Esophagus muscularis mucosa (tissue), 4 donors: Measurements from ENCODE around the gene ARID4B. TPM values are rescaled to one million over a fixed set of nuclear protein-coding genes. Genes with fewer than 3 reads are reported as not detected.

Experiments
- DNase-seq: peaks from one replicate; pipeline ENCODE4 v3.0.0-alpha.2; 2017; ENCODE audit errors: extremely low spot score
- H3K27ac ChIP-seq, 4 donors: fragments of 200-600 bp; sonication (generic); replicated peaks in 1 of 4; 1 replicate in 3 of 4; 2 replicates in 1 of 4; pipeline ENCODE4 v1.5.1; 2016 to 2019; ENCODE audit warnings: mild to moderate bottlenecking in 1 of 4
- H3K27me3 ChIP-seq, 4 donors: fragments of 200-600 bp; sonication (generic); one replicate each; pipeline versions ENCODE4 v1.5.1 to v1.6.0; 2016 to 2019
- H3K36me3 ChIP-seq, 4 donors: fragments of 200-600 bp; sonication (generic); one replicate each; pipeline ENCODE4 v1.5.1; 2016 to 2019
- H3K4me1 ChIP-seq, 4 donors: fragments of 200-600 bp; sonication (generic); one replicate each; pipeline ENCODE4 v1.5.1; 2016 to 2019
- H3K4me3 ChIP-seq, 4 donors: fragments of 200-600 bp; sonication (generic); 1 replicate in 2 of 4; 2 replicates in 2 of 4; pipeline ENCODE4 v1.5.1; 2016 to 2019; ENCODE audit warnings: mild to moderate bottlenecking in 4 of 4, moderate library complexity in 1 of 4
- H3K9me3 ChIP-seq, 4 donors: fragments of 200-600 bp; sonication (generic); 1 replicate in 3 of 4; 2 replicates in 1 of 4; pipeline ENCODE4 v1.5.1; 2016 to 2019
- EP300 ChIP-seq: sonication (generic); formaldehyde crosslinking; IDR thresholded peaks from one replicate; pipeline ENCODE4 v1.6.1; 2017; ENCODE audit warnings: antibody characterized with exemption
- POLR2A ChIP-seq: fragments of 450-650 bp; IDR thresholded peaks from one replicate; pipeline ENCODE4 v1.6.1; 2017; ENCODE audit warnings: antibody characterized with exemption, moderate library complexity, mild to moderate bottlenecking, low read depth
- POLR2AphosphoS5 ChIP-seq, 2 donors: sonication (generic); formaldehyde crosslinking; IDR thresholded peaks; one replicate each; pipeline ENCODE4 v1.6.1; 2017; ENCODE audit warnings: antibody characterized with exemption in 2 of 2
- WGBS: methylation state at CpG from one replicate; pipeline ENCODE4 v1.1.5; 2018; 5-methylcytosine and 5-hydroxymethylcytosine counted together
- intact Hi-C: fragments of 100-400 bp; cut with DNase I; formaldehyde crosslinking; loops from one replicate; pipeline ENCODE4 v1.15.1; 2023
- total RNA-seq, 4 donors: library from RNA; depleted of rRNA; stranded (reverse); fragments of >200 nt; gene quantifications; one replicate each; pipeline versions ENCODE4 v1.1.0 to v1.2.1, GENCODE V29; 2016
- TF ChIP-seq, protein P1 (sequence below), 3 experiments: fragments of 200-600 bp in 2 of 3; fragments of 450-650 bp in 1 of 3; sonication (generic) in 2 of 3; IDR thresholded peaks; one replicate each; pipeline ENCODE4 v1.5.1; 2017 to 2019; ENCODE audit warnings: antibody characterized with exemption in 3 of 3, mild to moderate bottlenecking in 2 of 3, moderate library complexity in 1 of 3

Gene ARID4B
- total RNA-seq, 4 donors from 2014 or later = 23.0 to 38.2 (median 29.2) TPM

- no peaks in the 10 kb centered on the region for H3K4me1 ChIP-seq
- 90% methylated on average over 2 of the region's 2 CpGs for WGBS
- H3K36me3 ChIP-seq = peaks cover 40 to 98% (median 88%) of the 10 kb centered on the region in 4 donors
- TF ChIP-seq, protein P1, sequence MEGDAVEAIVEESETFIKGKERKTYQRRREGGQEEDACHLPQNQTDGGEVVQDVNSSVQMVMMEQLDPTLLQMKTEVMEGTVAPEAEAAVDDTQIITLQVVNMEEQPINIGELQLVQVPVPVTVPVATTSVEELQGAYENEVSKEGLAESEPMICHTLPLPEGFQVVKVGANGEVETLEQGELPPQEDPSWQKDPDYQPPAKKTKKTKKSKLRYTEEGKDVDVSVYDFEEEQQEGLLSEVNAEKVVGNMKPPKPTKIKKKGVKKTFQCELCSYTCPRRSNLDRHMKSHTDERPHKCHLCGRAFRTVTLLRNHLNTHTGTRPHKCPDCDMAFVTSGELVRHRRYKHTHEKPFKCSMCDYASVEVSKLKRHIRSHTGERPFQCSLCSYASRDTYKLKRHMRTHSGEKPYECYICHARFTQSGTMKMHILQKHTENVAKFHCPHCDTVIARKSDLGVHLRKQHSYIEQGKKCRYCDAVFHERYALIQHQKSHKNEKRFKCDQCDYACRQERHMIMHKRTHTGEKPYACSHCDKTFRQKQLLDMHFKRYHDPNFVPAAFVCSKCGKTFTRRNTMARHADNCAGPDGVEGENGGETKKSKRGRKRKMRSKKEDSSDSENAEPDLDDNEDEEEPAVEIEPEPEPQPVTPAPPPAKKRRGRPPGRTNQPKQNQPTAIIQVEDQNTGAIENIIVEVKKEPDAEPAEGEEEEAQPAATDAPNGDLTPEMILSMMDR (IDR thresholded peaks at IDR 0.05) = no peak
- TF ChIP-seq EP300 = no peak
- no peak for TF ChIP-seq POLR2A
- no peak for TF ChIP-seq POLR2AphosphoS5 (IDR thresholded peaks at IDR 0.05)
- DNase-seq = no peak
- no peaks in the 10 kb centered on the region for H3K9me3 ChIP-seq
- intact Hi-C loops = no loop called here
- H3K4me3 ChIP-seq = no peak overlapping the region
- no peaks in the 10 kb centered on the region for H3K27me3 ChIP-seq
- no peak overlapping the region for H3K27ac ChIP-seq
These were observed 176.9 kb downstream of the ARID4B start for GRCh38 chr1:235151033-235151432.

DNA sequence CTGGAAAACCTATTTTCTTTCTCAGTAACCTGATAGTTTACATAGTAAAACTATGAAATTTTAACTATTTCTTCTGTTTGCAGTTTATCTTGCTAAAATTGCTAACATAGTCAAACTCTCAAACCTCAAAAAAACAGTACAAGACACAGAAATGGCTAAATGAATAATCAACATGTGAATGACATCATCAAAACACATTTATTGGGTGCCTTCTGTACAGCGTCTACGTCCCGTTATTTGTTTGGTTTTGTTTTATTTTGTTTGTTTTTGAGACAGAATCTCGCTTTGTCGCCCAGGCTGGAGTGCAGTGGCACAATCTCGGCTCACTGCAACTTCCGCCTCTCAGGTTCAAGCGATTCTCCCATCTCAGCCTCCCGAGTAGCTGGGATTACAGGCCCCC is 178.2 kb downstream of the ARID4B start:
- no peak overlapping the region for H3K4me3 ChIP-seq
- TF ChIP-seq EP300 (no peak), POLR2AphosphoS5 (IDR thresholded peaks at IDR 0.05) (no peak)
- TF ChIP-seq, protein P1 (IDR thresholded peaks at IDR 0.05) = no peak
- H3K36me3 ChIP-seq = peaks cover 46 to 99% (median 92%) of the 10 kb centered on the region in 4 donors
- no peaks in the 10 kb centered on the region for H3K9me3 ChIP-seq
- intact Hi-C loops = no loop called here
- WGBS = 94% methylated on average over 9 of the region's 9 CpGs
- H3K4me1 ChIP-seq = no peaks in the 10 kb centered on the region
- no peak overlapping the region for H3K27ac ChIP-seq
- DNase-seq = no peak
- H3K27me3 ChIP-seq = no peaks in the 10 kb centered on the region

DNA sequence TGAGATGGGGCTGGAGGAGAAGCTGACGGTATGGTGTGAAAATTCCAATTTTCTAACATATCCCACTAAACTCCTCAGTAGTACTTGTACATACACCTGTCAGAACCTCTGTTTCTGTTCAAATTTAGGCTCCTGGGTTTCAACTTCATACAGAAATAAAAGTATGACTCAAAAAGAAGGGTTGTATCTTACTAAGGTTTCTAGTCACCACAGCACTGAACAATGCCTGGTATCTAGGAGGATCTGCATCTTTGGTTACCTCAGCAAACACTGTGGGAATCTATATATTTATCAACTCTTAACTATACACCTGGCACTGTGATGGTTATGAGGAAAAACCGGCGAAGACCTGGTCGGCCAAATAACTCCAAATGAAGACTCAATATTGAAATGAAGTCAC is 180.7 kb downstream of the ARID4B start:
- no peak for DNase-seq
- H3K27ac ChIP-seq = no peak overlapping the region
- WGBS = 99% methylated on average over 4 of the region's 4 CpGs
- no peaks in the 10 kb centered on the region for H3K9me3 ChIP-seq
- H3K4me1 ChIP-seq = no peaks in the 10 kb centered on the region
- H3K27me3 ChIP-seq = no peaks in the 10 kb centered on the region
- no peak overlapping the region for H3K4me3 ChIP-seq
- intact Hi-C loops = no loop called here
- TF ChIP-seq EP300 (no peak), POLR2A (no peak), POLR2AphosphoS5 (IDR thresholded peaks at IDR 0.05) (no peak)
- TF ChIP-seq, protein P1 (IDR thresholded peaks at IDR 0.05) = no peak
- peaks cover 61 to 99% (median 87%) of the 10 kb centered on the region in 4 donors for H3K36me3 ChIP-seq

DNA sequence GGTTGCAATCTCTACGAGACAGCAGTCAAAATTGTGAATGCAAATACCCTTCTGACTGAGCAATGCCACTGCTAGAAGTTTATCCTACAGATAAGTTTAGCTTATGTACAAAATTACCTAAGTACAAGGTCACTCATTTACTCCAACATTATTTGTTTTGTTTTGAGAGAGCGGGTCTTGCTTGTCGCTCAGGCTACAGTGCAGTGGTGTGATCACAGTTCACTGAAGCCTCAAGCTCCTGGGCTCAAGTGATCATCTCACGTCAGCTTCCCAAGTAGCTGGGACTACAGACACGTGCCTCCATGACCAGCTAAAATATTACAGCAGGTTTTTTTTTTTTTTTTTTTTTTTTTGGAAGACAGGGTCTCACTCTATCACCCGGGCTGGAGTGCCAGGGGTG is 182.3 kb downstream of the ARID4B start:
- DNase-seq = no peak
- no peaks in the 10 kb centered on the region for H3K27me3 ChIP-seq
- intact Hi-C loops = no loop called here
- no peaks in the 10 kb centered on the region for H3K9me3 ChIP-seq
- H3K27ac ChIP-seq = no peak overlapping the region
- peaks cover 50 to 99% (median 91%) of the 10 kb centered on the region in 4 donors for H3K36me3 ChIP-seq
- WGBS = 88% methylated on average over 6 of the region's 6 CpGs
- H3K4me1 ChIP-seq = no peaks in the 10 kb centered on the region
- TF ChIP-seq POLR2A = no peak
- TF ChIP-seq EP300 = no peak
- TF ChIP-seq, protein P1 (IDR thresholded peaks at IDR 0.05) = no peak
- no peak for TF ChIP-seq POLR2AphosphoS5 (IDR thresholded peaks at IDR 0.05)
- no peak overlapping the region for H3K4me3 ChIP-seq

- Histone ChIP-seq H3K36me3 (peaks cover 50 to 99% (median 91%) of the 10 kb centered on the region in 4 donors), H3K27me3 (no peaks in the 10 kb centered on the region), H3K9me3 (no peaks in the 10 kb centered on the region), H3K4me1 (no peaks in the 10 kb centered on the region), H3K4me3 (no peak overlapping the region), H3K27ac (no peak overlapping the region)
- intact Hi-C loops = no loop called here
- 97% methylated on average over 4 of the region's 4 CpGs for WGBS
- DNase-seq = no peak
- no peak for TF ChIP-seq EP300
- TF ChIP-seq, protein P1 (IDR thresholded peaks at IDR 0.05) = no peak
- no peak for TF ChIP-seq POLR2AphosphoS5 (IDR thresholded peaks at IDR 0.05)
- no peak for TF ChIP-seq POLR2A
These were observed 185.0 kb downstream of the ARID4B start for GRCh38 chr1:235142991-235143390.
